ENCODE measurements around the gene RNF40. TPM values are rescaled to one million over a fixed set of nuclear protein-coding genes. Genes with fewer than 3 reads are reported as not detected.

The RNF40 gene
- total and polyA plus RNA-seq, 4 donors = 25.9 to 55.4 (median 34.1) TPM

GRCh38 chr16:30720086-30720485, 42.0 kb upstream of the RNF40 start:
- WGBS = 92% methylated on average over 11 of the region's 11 CpGs

More at GRCh38 chr16:30720086-30720485, 42.0 kb upstream of the RNF40 start:
- Histone ChIP-seq H3K9me3 (ENCODE audit: control insufficient read depth in 4 of 4, low read length in 3 of 4) (no peaks in the 10 kb centered on the region), H3K4me3 (ENCODE audit: low read depth in 1 of 3, low read length in 3 of 3) (no peak overlapping the region), H3K27me3 (ENCODE audit: control insufficient read depth in 4 of 4, insufficient read depth in 4 of 4, low read length in 3 of 4) (no peaks in the 10 kb centered on the region), H3K9ac (ENCODE audit: low read depth in 1 of 2, low read length in 2 of 2) (no peak overlapping the region), H3K4me1 (ENCODE audit: control insufficient read depth in 4 of 4, insufficient read depth in 4 of 4, low read length in 3 of 4) (peaks cover 0 to 14% (median 3%) of the 10 kb centered on the region in 4 donors), H3K27ac (ENCODE audit: low read depth in 1 of 2, low read length in 2 of 2) (no peak overlapping the region), H3K36me3 (ENCODE audit: control insufficient read depth in 4 of 4, insufficient read depth in 3 of 4, low read depth in 1 of 4, low read length in 3 of 4) (peaks cover 54 to 83% (median 69%) of the 10 kb centered on the region in 4 donors)
- DNase-seq (ENCODE audit: low spot score) = no peak
- TF ChIP-seq SP1 (IDR thresholded peaks at IDR 0.05) (no peak), RXRA (IDR thresholded peaks at IDR 0.05) (no peak), YY1 (IDR thresholded peaks at IDR 0.05) (no peak), FOXA1 (IDR thresholded peaks at IDR 0.05) (no peak), EGR1 (IDR thresholded peaks at IDR 0.05; ENCODE audit: low read depth in 2 of 2) (no peak), NR2F2 (IDR thresholded peaks at IDR 0.05) (no peak), ZBTB33 (IDR thresholded peaks at IDR 0.05) (no peak), RAD21 (IDR thresholded peaks at IDR 0.05) (no peak), GABPA (IDR thresholded peaks at IDR 0.05 in 1 of 2, conservative IDR thresholded peaks at IDR 0.05 in 1 of 2) (no peak), ATF3 (IDR thresholded peaks at IDR 0.05) (no peak), HNF4G (IDR thresholded peaks at IDR 0.05) (no peak), REST (IDR thresholded peaks at IDR 0.05) (no peak), FOXA2 (IDR thresholded peaks at IDR 0.05) (no peak), JUND (IDR thresholded peaks at IDR 0.05) (no peak), MAX (IDR thresholded peaks at IDR 0.05) (no peak), CTCF (IDR thresholded peaks at IDR 0.05; ENCODE audit: low read depth, low read length, missing input control) (no peak), HNF4A (conservative IDR thresholded peaks at IDR 0.05) (no peak), TAF1 (conservative IDR thresholded peaks at IDR 0.05) (no peak)
